Prostate gland (tissue), 2 donors: Measurements from ENCODE around the gene GALP.

Experiments used
- CTCF ChIP-seq, 4 experiments: fragments of 200-600 bp in 2 of 4; fragments of 450-650 bp in 2 of 4; sonication (generic) in 2 of 4; IDR thresholded peaks; 1 replicate in 3 of 4; 2 replicates in 1 of 4; pipeline ENCODE4 v1.5.1; 2016 to 2019; ENCODE audit warnings: antibody characterized with exemption in 4 of 4, mild to moderate bottlenecking in 2 of 4, moderate library complexity in 2 of 4
- POLR2A ChIP-seq: fragments of 450-650 bp; IDR thresholded peaks from one replicate; pipeline ENCODE4 v1.6.1; 2016; ENCODE audit warnings: antibody characterized with exemption, mild to moderate bottlenecking

- TF ChIP-seq POLR2A (no peak), CTCF (IDR thresholded peaks at IDR 0.05) (no peak)
These were observed 37.7 kb upstream of the GALP start for GRCh38 chr19:56138069-56138468.
